Mucosa of stomach (tissue), 1 donor: ENCODE measurements around the gene PDGFRB.

Experiments used
- H3K27me3 ChIP-seq: one replicate; pipeline ENCODE4 v1.7.0; 2013; ENCODE audit warnings: mild to moderate bottlenecking, low read length; ENCODE audit not compliant: control insufficient read depth, insufficient read depth
- H3K36me3 ChIP-seq: one replicate; pipeline ENCODE4 v1.7.0; 2013; ENCODE audit warnings: low read length; ENCODE audit not compliant: control insufficient read depth, insufficient read depth
- H3K4me1 ChIP-seq: one replicate; pipeline ENCODE4 v1.7.0; 2013; ENCODE audit warnings: mild to moderate bottlenecking, low read length; ENCODE audit not compliant: control insufficient read depth, insufficient read depth
- H3K4me3 ChIP-seq: one replicate; pipeline ENCODE4 v1.7.0; 2013; ENCODE audit warnings: low read length
- H3K9ac ChIP-seq: one replicate; pipeline ENCODE4 v1.7.0; 2013; ENCODE audit warnings: mild to moderate bottlenecking, low read length, moderate library complexity
- H3K9me3 ChIP-seq: one replicate; pipeline ENCODE4 v1.7.0; 2013; ENCODE audit warnings: mild to moderate bottlenecking, low read length, moderate library complexity; ENCODE audit not compliant: control insufficient read depth
- donor health status: Pancreatic carcinoma.

Gene PDGFRB

GRCh38 chr5:150138551-150139265 is 16.9 kb downstream of the PDGFRB start:
- H3K4me3 ChIP-seq, result no peak overlapping the region
- no peaks in the 10 kb centered on the region for H3K36me3 ChIP-seq
- H3K27me3 ChIP-seq, result no peaks in the 10 kb centered on the region
- H3K9me3 ChIP-seq, result no peaks in the 10 kb centered on the region
- peaks cover 30% of the 10 kb centered on the region for H3K4me1 ChIP-seq
- H3K9ac ChIP-seq, result peak overlapping the region; percentile 5

- no peaks in the 10 kb centered on the region for H3K36me3 ChIP-seq
- H3K27me3 ChIP-seq, result no peaks in the 10 kb centered on the region
- H3K9me3 ChIP-seq, result no peaks in the 10 kb centered on the region
- no peak overlapping the region for H3K9ac ChIP-seq
- H3K4me3 ChIP-seq, result no peak overlapping the region
- H3K4me1 ChIP-seq, result peaks cover 30% of the 10 kb centered on the region
Measured at GRCh38 chr5:150137997-150138396, 17.6 kb downstream of the PDGFRB start.

GRCh38 chr5:150137168-150137957 is 18.3 kb downstream of the PDGFRB start:
- Histone ChIP-seq H3K36me3 (no peaks in the 10 kb centered on the region), H3K4me3 (no peak overlapping the region), H3K9me3 (no peaks in the 10 kb centered on the region), H3K27me3 (no peaks in the 10 kb centered on the region), H3K9ac (peak overlapping the region; percentile 35), H3K4me1 (peaks cover 30% of the 10 kb centered on the region)

- Histone ChIP-seq H3K9ac (no peak overlapping the region), H3K4me3 (no peak overlapping the region), H3K36me3 (no peaks in the 10 kb centered on the region), H3K9me3 (no peaks in the 10 kb centered on the region), H3K4me1 (peaks cover 30% of the 10 kb centered on the region), H3K27me3 (no peaks in the 10 kb centered on the region)
Measured at GRCh38 chr5:150136305-150137167, 19.1 kb downstream of the PDGFRB start.

- Histone ChIP-seq H3K36me3 (no peaks in the 10 kb centered on the region), H3K9me3 (no peaks in the 10 kb centered on the region), H3K4me1 (peaks cover 30% of the 10 kb centered on the region), H3K9ac (no peak overlapping the region), H3K4me3 (no peak overlapping the region), H3K27me3 (no peaks in the 10 kb centered on the region)
Measured at GRCh38 chr5:150135557-150136304, 19.9 kb downstream of the PDGFRB start.

- no peak overlapping the region for H3K4me3 ChIP-seq
- H3K27me3 ChIP-seq, result no peaks in the 10 kb centered on the region
- no peaks in the 10 kb centered on the region for H3K9me3 ChIP-seq
- H3K4me1 ChIP-seq, result peaks cover 31% of the 10 kb centered on the region
- H3K36me3 ChIP-seq, result no peaks in the 10 kb centered on the region
- no peak overlapping the region for H3K9ac ChIP-seq
Measured at GRCh38 chr5:150134198-150134588, 21.5 kb downstream of the PDGFRB start.

GRCh38 chr5:150133581-150134197 is 22.0 kb downstream of the PDGFRB start:
- Histone ChIP-seq H3K4me1 (peaks cover 27% of the 10 kb centered on the region), H3K27me3 (no peaks in the 10 kb centered on the region), H3K9ac (no peak overlapping the region), H3K36me3 (no peaks in the 10 kb centered on the region), H3K9me3 (no peaks in the 10 kb centered on the region), H3K4me3 (no peak overlapping the region)

- H3K4me1 ChIP-seq, result peaks cover 19% of the 10 kb centered on the region
Measured at GRCh38 chr5:150132740-150133139, 22.9 kb downstream of the PDGFRB start.

GRCh38 chr5:150131978-150132694 is 23.5 kb downstream of the PDGFRB start:
- Histone ChIP-seq H3K9me3 (no peaks in the 10 kb centered on the region), H3K27me3 (no peaks in the 10 kb centered on the region), H3K4me1 (peaks cover 13% of the 10 kb centered on the region), H3K4me3 (no peak overlapping the region), H3K36me3 (no peaks in the 10 kb centered on the region), H3K9ac (no peak overlapping the region)

More at GRCh38 chr5:150132740-150133139, 22.9 kb downstream of the PDGFRB start:
- Histone ChIP-seq H3K36me3 (no peaks in the 10 kb centered on the region), H3K4me3 (no peak overlapping the region), H3K9ac (no peak overlapping the region), H3K9me3 (no peaks in the 10 kb centered on the region), H3K27me3 (no peaks in the 10 kb centered on the region)

- no peaks in the 10 kb centered on the region for H3K9me3 ChIP-seq
- no peak overlapping the region for H3K4me3 ChIP-seq
- H3K9ac ChIP-seq, result no peak overlapping the region
- H3K4me1 ChIP-seq, result peaks cover 10% of the 10 kb centered on the region
- H3K27me3 ChIP-seq, result no peaks in the 10 kb centered on the region
- no peaks in the 10 kb centered on the region for H3K36me3 ChIP-seq
Measured at GRCh38 chr5:150131461-150131860, 24.2 kb downstream of the PDGFRB start.
